HG03469 (cell line): ENCODE measurements around the gene SLC9A9.
"Not testable (repeated sequence)": the region's sequence is repeated elsewhere in the genome, so short reads cannot be mapped to it uniquely, and the experiment has no call there.

Source experiments
- ATAC-seq: cut with Tn5 transposase; IDR thresholded peaks from one replicate; pipeline ENCODE4 v1.9.1; 2021; ENCODE audit warnings: mild to moderate bottlenecking, moderate library complexity, moderate number of reproducible peaks; ENCODE audit not compliant: unreplicated experiment

SLC9A9 gene

DNA sequence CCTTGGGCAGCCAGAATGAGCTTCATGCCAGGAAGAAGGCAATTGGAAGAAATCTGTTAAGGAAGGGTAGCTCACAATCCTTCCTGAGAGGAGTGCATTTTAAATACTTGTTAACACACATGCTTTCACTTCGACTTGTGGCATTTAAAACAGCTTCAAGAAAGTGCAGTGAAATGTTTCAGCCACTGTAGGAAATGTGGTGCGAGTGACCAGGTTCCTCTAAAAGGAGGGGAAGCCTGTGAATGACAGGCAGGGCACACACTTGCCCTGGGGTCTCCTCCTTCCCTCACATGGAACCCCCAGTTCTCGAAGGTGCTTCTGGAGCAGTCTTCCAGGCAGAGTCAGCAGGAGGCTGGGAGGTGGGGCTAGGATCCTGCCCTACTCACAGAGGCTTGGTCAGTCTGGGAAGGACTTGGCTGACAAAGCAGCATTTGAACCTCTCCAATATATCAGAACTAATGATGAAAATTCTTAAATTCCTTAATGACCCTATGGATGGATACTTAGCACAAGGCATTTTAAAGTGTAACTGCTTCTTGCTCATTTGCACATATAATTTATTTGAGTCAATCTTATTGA lies 370.1 kb downstream of the SLC9A9 start:
- ATAC-seq: no peak

DNA sequence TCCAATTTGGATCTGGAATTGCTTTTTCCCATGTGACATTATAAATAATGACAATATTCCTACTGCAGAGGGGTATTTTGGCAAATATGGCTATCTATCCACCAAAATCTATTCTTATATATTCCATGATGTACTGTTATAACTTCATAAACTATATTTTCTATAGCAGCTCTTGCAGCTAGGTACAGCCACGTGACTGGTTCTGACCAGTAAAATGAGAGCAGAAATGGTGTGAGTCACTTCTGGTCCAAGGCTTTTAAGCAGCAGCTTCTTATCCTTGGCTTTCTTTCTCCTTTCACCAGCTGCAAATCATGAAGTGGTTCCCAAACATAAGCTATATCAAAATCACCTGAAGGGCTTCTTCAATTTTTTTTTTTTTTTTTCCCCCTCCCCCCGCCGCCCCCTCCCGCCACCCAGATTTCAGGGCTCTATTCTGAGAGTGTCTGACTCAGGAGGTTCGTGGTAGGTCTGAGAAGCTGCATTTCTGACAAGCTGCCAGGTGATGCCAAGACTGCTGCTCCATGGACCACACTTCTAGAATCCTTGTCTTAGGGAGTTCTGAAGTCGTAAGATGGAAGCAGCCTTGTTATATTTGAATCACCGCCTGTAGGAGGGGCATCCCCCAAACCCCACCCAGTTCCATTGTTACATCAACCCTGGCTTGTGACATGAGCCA lies 371.2 kb downstream of the SLC9A9 start:
- ATAC-seq: no peak

DNA sequence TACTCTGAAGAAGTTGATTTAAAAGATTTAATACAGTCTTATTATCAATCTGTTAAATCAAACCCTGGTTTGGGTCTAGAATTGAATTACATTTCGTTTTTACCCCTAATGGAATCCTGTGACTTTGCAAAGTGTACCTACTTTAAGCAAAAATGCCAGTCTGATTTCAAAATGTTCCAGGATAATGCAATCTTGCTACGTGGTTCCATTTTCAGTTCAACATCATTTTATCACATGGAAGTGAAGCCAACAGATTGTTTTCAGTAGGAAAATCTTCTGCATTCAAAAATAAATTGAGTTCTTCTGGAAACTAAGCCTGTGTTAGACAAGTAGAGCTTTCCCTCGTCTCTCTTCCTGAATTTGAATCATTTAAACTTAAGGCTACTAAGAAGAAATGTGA lies 372.3 kb downstream of the SLC9A9 start:
- ATAC-seq: no peak

DNA sequence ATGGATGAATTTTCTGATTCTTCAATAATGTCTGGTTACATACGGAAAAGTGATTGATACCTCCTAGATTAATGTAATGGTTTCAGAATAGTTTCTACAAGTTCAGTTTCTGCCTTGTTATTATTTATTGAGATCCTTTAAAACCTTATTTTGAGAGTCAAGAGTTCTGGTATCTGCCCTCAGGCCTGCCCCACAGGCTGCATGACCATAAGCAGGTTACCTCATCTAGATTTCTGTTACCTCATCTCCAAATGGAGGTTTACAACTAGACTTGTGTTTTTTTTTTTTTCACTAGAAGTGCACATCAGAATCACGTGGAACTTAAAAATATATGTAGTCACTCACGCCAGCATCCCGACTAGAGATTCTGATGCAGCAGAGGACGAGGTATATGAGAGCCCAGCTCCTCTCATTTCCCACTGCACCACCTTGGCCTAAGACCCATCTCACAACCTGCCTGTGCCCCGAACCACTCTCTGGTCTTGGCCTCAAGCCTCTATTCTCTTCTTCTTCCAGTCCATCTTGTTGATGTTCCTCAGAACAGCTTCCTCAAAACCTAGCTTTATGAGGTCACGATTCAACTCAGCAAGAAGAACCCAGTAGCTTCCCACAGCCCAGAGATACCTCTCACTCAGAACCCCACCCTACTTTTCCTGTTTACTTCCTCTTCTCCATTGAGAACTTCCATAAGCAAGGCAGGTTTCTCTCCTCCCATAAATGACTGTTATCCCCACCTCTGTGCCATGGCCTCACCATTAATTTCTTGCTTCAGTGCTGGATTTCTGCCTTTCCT lies 375.3 kb downstream of the SLC9A9 start:
- no peak for ATAC-seq

DNA sequence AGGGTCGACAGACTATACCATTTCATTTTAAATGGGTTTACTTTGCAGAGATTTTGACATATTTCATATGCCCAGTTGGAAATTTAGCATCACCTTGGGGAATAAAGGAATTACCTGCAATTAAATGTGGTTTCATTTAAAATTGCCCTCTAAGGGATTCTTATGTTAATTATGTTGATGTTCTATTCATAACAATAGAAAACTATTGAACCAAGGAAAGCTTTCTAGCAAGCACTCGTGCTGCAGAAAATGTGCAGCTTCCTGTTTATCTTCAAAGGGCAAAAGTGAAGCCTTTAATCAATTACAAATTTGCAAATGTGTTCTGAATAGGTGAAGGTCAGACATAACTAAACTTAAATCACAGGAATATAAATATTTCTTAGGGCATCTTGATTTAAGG lies 376.6 kb downstream of the SLC9A9 start:
- no peak for ATAC-seq

DNA sequence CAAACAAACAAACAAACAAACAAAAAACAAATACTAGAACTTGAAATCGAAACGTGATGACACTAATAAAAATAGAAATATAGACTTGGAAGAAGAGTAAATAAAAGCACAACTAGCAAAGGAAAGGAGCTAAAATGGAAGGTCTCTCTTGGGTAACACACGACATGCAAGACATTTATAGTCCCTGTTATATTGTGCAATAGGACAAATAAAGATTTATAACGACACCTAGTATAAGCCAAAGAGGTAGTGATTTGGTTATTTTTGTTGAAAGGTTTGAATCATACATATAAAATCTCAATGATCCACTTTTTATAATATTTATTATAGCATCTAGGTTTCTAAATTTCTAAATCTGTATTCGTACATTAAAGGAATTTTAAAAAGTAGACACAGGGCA lies 379.1 kb downstream of the SLC9A9 start:
- ATAC-seq: no peak

DNA sequence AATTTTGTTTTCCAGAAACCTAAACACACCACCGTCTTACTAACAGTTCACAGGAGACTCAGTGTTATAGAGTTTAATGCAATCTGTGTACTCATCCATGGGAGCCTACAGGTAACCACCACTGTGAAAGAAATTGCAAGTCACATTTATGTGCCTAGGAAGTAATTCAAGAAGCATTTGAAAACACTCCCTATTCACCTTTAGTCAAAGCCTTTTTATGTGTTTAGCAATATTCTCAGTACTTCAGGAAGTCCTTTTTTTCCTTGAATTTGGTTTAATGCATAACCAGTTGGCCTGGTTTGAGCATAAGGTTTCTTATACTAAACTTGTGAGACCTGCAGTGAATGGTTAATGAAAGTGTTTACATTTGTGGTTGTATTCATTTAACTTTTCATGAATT lies 382.6 kb downstream of the SLC9A9 start:
- ATAC-seq: no peak

DNA sequence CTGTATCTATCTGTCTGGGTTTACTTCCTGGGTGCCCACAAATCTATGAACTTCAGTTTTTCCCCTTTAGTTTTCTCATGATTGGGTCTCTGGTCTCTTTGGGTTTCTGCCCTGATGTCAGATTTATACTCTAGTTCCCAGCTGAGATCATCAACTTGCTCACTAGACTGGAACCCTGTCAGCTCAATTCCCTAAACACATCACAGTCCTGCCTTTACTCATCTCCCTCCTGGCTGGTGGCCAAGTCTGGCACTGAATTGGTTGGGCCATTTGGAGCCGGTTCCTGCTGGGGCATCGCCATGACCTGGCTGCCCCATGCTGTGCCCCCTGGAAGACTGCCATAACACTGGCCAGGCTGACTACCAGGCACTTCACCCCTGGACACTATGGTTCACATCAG lies 383.4 kb downstream of the SLC9A9 start:
- no peak for ATAC-seq

DNA sequence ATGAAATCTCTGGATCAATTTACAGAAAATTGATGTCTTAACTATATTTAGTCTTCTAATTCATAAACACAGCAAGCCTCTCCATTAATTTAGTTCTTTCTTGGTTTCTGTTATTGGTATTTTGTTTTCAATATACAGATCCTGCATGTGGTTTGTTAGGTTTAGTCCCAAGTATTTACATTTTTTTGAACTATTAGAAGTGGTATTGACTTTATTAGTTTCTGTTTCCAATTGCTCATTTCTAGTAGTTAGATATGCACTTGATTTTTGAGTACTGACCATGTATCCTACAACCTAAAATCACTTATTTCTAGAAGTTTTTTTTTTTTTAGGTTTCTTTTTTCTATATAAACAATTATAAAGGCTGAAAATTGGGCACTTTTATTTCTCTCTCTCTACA lies 392.8 kb downstream of the SLC9A9 start:
- no peak for ATAC-seq

DNA sequence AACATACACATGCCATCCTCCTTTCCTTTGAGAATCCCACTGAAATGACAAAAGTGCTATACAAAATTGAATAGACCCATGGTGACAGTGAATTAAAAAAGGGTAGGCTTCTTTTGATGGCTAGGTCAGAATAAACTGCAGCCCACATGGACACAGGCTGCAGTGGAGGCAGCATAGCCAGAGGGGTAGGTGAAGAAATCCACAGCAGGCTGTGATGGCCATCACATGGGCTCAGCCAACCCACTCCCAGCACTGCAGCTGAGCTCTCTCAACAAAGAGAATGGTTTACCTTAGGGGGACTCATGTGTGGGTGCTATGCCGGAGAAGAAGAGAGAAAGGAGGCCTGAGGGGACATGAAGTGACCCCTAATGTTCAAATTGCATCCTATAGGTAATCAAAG lies 397.6 kb downstream of the SLC9A9 start:
- no peak for ATAC-seq

DNA sequence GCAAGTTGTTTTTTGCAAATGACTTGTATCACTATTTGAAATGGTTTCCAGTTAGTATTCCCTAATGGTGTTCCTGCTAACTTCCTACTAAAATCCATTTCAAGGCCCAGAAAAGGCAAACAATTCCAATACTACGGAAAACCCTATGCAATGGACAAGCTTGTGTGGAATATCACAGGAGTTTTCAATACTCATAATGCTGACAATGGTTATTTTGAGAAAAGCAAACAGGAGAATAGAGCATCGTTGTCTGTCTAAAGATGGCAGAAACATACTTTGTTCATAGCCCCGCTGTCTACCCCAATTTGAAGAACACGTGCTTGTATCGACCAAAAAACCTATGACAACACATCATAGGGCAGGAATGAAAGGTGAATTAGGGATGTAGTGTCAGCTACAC lies 400.8 kb downstream of the SLC9A9 start:
- ATAC-seq: no peak

DNA sequence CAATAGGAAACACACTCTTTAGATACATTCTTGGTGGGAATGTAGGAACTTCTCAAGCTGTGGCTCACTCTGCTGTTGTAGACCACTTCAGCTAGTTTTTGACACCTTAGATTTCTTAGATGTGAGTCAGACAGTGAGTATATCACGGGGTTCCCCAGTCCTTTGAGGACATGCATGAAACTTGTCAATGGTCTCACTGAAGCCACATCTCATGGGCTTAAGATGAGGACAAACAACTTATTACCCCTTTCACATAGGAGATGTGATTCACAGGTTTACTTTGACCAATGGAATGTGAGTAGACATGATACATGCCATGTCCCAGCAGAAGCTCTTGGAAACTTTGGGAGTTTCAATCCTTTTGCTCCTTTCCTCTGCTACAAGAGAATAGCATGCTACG lies 403.1 kb downstream of the SLC9A9 start:
- ATAC-seq: peak; percentile 74

DNA sequence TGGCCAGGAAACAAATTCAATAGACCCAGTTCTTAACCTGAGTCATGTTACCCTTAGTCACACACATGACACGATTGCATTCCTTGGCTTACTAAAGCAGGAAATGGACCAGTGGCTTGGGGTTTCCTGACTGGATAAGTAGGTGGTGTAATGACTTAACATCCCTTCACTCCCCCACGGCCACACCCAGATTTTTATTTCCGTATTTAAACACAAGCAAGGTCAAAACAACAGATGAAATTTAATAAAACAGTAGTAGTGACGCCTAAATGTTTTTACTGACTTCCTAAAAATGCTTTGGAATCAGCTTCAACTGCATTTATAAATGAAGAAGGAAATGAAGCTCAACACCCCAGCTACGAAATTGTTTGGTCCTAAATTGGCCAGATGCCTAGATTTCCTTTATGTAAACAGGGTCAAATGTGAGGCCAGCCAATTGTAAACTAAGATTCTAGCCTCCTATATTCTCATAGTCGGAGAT lies 404.4 kb downstream of the SLC9A9 start:
- no peak for ATAC-seq

DNA sequence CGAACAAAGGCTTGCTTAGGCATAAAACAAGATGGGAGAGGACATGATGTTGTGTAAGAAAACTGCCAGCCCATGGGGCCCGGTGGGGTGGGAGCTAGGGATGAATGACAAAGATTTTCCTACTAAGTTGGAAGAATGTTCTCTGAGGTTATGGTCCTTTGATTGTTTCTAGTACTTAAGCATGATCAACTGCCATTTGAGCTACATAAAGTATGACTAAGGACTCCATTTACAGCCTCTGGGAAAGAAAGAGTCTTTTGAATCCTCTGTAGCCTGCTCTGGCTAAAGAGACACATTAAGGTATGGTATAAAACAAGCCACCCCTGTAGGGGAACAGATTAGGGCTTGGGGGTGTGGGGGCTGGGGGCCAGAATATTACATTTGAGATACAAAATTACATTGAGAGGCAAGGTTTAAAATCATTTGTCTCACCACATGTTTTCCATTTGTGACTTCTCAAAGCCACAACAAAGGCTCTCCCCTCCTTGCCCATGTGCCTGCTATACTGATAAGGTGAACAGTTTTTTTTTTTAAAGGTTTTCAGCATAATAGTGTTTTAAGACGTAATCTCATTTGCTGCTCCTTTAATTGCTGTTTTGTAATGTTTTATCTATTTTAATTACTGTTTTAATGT lies 405.3 kb downstream of the SLC9A9 start:
- ATAC-seq: no peak

DNA sequence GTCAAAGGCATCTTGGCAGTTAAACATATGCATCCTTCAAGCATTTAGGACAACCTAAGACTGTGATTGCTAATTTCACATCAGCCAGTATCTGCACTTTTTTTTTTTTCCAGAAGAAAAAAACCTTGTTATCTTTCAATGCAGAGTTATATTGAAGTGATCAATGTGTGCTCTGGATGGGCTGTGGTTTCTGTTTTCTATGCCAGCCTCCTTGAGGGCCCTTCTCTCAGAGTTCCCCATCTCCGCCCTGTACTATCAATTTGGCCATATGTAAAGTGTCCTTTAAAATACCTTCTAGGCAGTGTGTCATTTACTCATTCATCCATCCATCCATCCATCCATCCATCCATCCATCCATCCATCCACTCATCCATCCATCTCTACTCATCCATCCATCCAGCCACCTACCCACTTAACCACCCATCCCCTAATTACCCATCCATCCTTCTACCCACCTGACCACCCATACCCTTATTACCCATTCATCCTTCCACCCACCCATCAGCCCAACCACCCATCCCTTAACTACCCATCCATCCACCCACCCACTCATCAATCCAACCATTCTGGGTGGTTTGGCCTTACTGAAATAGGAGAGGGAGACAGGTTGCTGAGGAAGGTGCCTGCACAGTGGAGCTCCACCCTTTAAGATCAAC lies 406.6 kb downstream of the SLC9A9 start:
- ATAC-seq: no peak

DNA sequence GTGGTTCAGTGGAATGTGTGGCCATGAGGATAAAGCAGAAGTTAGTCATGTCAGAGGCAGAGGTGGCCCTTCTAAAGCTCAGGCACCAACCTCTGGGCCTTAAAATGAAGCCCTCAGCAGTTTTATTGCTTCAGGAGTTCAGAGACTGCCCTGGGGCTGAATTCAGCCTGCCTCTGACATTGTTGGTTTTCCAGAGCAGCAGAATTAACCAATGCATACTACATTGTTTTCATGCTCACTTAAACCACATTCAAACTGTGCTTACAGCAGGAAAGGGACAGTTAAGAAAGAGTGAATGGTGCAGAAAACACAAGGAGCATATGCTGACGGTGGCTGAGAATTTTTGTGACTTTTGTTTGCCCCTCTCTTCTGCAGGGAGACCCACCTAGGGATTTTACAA lies 408.5 kb downstream of the SLC9A9 start:
- ATAC-seq: no peak

DNA sequence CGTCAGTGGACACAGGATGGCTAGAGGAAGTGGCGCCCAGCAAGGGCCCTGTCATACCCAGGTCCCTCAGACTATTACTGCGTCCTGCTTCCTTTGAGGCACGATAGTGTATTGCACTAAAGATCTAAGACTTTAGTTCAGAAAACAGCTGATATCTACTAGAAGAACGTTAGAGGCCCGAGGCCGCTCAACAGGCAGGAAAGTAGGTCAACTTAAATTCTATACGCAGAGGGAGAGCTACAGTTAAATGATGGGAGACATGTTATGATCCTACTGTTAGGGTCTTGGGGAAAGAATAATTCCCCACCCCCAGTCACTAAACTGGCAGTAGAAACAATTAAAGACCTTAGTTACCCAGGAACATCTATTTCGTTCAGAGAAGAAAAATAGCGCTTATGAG lies 410.9 kb downstream of the SLC9A9 start:
- ATAC-seq: no peak

DNA sequence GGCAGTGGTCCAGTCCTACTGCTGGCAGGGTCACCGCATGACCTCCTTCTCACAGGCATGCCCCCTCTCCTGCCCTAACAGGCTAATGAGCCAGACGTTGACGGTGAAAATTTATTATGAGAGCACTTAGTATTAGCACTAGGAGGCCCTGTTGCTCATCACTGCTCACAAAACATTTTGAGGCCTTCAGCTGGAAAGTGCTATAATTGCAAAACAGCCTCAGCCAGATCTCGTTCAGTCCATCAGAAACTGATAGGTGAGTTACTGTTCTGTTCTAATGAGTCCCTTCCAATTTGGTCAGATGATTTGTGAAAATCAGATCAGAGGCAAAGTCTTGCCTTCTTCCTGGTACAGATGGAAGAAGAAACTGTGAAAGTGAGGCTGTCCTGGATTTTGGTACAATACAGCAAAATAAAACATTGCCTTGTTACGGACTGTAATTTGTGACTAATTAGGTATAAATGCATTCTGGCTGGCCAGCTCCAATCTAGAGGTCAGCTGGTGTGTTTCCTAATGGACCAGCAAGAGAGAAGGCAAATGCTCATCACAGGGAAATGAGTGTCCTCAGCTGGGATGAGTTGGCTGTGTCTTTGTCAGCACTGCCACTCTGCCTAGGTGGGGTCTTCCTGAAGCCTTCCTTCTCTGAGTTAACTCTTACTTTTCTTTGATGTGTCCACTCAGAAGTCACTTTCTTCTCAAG lies 411.9 kb downstream of the SLC9A9 start:
- no peak for ATAC-seq

DNA sequence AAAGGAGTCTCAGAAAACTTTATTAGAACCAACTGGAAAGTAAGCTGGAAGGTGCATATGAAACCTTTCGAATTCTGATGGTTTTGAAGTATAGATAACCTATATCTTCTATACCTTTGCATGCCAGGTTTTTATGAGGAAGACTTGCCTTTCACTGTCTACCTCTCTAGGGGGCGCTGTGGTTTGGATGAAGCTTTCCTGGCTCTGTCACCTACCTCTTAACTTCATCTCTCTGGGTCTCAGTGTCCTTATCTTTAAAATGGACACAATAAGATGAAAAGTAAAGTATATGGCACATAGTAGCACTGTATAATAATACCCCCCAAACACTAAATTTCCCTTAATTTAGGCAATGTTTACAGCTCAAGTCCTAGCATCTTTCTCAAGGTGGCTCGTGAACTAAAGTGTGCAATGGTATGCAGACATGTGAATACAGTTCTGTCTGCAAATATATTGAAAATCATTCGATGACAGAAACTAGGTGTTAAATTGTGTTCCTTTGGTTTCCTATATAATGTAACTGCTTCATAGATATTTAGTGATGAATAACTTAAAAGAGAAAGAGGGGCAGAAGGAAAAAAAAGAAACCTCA lies 414.4 kb downstream of the SLC9A9 start:
- ATAC-seq: no peak

DNA sequence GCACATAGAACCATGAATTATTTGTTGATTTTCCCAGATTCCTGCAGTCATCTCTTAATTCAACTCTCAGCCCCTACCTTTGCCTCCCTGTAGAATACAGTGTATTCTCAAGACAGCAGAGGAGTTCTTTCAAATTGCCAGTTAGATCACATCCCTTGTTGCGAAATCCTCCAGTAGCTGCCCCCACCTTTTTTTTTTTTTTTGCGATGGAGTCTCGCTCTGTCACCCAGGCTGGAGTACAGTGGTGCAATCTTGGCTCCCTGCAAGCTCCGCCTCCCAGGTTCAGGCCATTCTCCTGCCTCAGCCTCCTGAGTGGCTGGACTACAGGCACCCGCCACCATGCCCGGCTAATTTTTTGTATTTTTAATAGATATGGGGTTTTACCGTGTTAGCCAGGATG lies 417.0 kb downstream of the SLC9A9 start:
- not testable (repeated sequence) for ATAC-seq
